Prostate gland (tissue), 2 donors: ENCODE results near the gene DMRTA1. TPM values are rescaled to one million over a fixed set of nuclear protein-coding genes. Genes with fewer than 3 reads are reported as not detected.

Experiments
- DNase-seq: peaks from one replicate; pipeline ENCODE4 v3.0.0-alpha.2; 2019; ENCODE audit warnings: low spot score
- H3K27ac ChIP-seq, 2 donors: fragments of 200-600 bp; sonication (generic); 2 replicates each; pipeline ENCODE4 v1.5.1; 2017 to 2019
- H3K27me3 ChIP-seq: fragments of 200-600 bp; sonication (generic); replicated peaks from 2 replicates; pipeline ENCODE4 v1.5.1; 2019; ENCODE audit not compliant: insufficient read depth
- H3K36me3 ChIP-seq, 2 donors: fragments of 200-600 bp; sonication (generic); 1 replicate in 1 of 2; 2 replicates in 1 of 2; pipeline versions ENCODE4 v1.5.1 to v1.8.1; 2017 to 2019
- H3K4me1 ChIP-seq: fragments of 200-600 bp; sonication (generic); replicated peaks from 2 replicates; pipeline ENCODE4 v1.5.1; 2019
- H3K4me3 ChIP-seq, 2 donors: fragments of 200-600 bp; sonication (generic); 2 replicates each; pipeline ENCODE4 v1.5.1; 2017 to 2019
- H3K9me3 ChIP-seq: fragments of 200-600 bp; sonication (generic); 2 replicates; pipeline ENCODE4 v1.5.1; 2017
- POLR2A ChIP-seq: fragments of 450-650 bp; IDR thresholded peaks from one replicate; pipeline ENCODE4 v1.6.1; 2016; ENCODE audit warnings: antibody characterized with exemption, mild to moderate bottlenecking
- POLR2AphosphoS5 ChIP-seq: sonication (generic); formaldehyde crosslinking; IDR thresholded peaks from one replicate; pipeline ENCODE4 v1.6.1; 2017; ENCODE audit warnings: antibody characterized with exemption
- WGBS: methylation state at CpG from one replicate; pipeline ENCODE4 v1.1.5; 2018; 5-methylcytosine and 5-hydroxymethylcytosine counted together
- intact Hi-C: fragments of 100-400 bp; cut with DNase I; formaldehyde crosslinking; loops from one replicate; pipeline ENCODE4 v1.14.2; 2022
- total RNA-seq, 2 donors: library from RNA; depleted of rRNA; stranded (reverse); fragments of >200 nt; gene quantifications; one replicate each; pipeline ENCODE4 v1.1.0, GENCODE V29; 2016
- TF ChIP-seq, protein P1 (sequence below), 4 experiments: fragments of 200-600 bp in 2 of 4; fragments of 450-650 bp in 2 of 4; sonication (generic) in 2 of 4; IDR thresholded peaks; 1 replicate in 3 of 4; 2 replicates in 1 of 4; pipeline ENCODE4 v1.5.1; 2016 to 2019; ENCODE audit warnings: antibody characterized with exemption in 4 of 4, mild to moderate bottlenecking in 2 of 4, moderate library complexity in 2 of 4

Gene DMRTA1, protein sequence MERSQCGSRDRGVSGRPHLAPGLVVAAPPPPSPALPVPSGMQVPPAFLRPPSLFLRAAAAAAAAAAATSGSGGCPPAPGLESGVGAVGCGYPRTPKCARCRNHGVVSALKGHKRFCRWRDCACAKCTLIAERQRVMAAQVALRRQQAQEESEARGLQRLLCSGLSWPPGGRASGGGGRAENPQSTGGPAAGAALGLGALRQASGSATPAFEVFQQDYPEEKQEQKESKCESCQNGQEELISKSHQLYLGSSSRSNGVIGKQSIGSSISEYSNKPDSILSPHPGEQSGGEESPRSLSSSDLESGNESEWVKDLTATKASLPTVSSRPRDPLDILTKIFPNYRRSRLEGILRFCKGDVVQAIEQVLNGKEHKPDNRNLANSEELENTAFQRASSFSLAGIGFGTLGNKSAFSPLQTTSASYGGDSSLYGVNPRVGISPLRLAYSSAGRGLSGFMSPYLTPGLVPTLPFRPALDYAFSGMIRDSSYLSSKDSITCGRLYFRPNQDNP
- 1 to 10 TPM; 1.6 to 5.5 TPM for total RNA-seq

DNA sequence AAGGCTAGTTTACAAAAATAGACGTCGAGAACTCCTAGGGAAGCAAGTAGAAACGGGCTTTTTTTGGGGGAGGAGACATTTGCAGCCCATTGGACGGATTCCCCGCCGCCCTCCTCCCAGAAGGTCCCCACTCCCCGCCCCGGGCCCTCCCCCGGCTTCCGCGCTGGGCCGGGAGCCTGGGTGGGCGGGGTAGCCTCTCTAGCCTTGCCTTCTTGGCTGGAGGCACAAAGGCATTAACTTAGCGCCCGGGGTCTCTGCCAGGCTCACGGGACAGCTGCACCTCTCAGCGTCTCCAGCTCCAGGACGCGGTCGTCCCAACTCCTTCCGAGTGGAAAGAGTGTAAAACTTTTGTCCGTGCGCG, at the start of gene DMRTA1:
DMRTA1 (plus strand) TSS at position 236 of the 361 bp plus-strand sequence. CDS start 242 bp downstream, outside the sequence.
- peaks cover 2% of the 10 kb centered on the region for H3K4me1 ChIP-seq
- peak; percentile 87 for DNase-seq
- intact Hi-C loops, result no loop called here
- H3K4me3 ChIP-seq, result peak within 1 kb of the TSS; percentile 69 to 78
- H3K27me3 ChIP-seq, result no peaks in the 10 kb centered on the region
- no peaks in the 10 kb centered on the region for H3K36me3 ChIP-seq
- WGBS, result under 1% methylated on average over 24 of the region's 24 CpGs
- H3K9me3 ChIP-seq, result no peaks in the 10 kb centered on the region
- TF ChIP-seq POLR2A (peak; percentile 54), POLR2AphosphoS5 (peak; percentile 77)
- TF ChIP-seq, protein P1, sequence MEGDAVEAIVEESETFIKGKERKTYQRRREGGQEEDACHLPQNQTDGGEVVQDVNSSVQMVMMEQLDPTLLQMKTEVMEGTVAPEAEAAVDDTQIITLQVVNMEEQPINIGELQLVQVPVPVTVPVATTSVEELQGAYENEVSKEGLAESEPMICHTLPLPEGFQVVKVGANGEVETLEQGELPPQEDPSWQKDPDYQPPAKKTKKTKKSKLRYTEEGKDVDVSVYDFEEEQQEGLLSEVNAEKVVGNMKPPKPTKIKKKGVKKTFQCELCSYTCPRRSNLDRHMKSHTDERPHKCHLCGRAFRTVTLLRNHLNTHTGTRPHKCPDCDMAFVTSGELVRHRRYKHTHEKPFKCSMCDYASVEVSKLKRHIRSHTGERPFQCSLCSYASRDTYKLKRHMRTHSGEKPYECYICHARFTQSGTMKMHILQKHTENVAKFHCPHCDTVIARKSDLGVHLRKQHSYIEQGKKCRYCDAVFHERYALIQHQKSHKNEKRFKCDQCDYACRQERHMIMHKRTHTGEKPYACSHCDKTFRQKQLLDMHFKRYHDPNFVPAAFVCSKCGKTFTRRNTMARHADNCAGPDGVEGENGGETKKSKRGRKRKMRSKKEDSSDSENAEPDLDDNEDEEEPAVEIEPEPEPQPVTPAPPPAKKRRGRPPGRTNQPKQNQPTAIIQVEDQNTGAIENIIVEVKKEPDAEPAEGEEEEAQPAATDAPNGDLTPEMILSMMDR (IDR thresholded peaks at IDR 0.05), result no peak
- peak within 1 kb of the TSS; percentile 91 to 94 for H3K27ac ChIP-seq

DNA sequence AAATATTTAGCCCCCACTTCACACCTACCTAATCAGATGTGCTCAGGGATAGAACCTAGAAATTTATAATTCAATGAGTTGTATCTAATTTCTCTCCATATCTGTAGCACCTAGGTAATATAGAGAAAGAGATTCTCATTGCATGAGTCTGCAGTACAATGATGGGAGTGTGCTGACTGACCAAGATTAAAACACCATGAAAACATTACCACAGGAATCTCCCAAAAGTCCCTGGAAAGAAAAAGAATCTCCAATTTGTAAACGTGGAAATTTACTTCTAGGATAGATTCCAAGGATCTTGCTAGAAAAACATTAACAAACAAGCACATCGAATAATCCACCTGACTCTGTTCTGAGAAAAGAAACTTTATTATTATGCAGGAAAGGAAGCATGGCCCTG, 45.0 kb upstream of the DMRTA1 start:
- H3K27me3 ChIP-seq, result no peaks in the 10 kb centered on the region
- H3K9me3 ChIP-seq, result no peaks in the 10 kb centered on the region
- DNase-seq, result no peak
- TF ChIP-seq, protein P1 (IDR thresholded peaks at IDR 0.05), result no peak
- TF ChIP-seq POLR2AphosphoS5, result no peak
- TF ChIP-seq POLR2A, result no peak
- H3K36me3 ChIP-seq, result no peaks in the 10 kb centered on the region
- no peak overlapping the region for H3K4me3 ChIP-seq
- no peaks in the 10 kb centered on the region for H3K4me1 ChIP-seq
- H3K27ac ChIP-seq, result no peak overlapping the region
- WGBS, result 41% methylated on average over 2 of the region's 2 CpGs
- intact Hi-C loops, result no loop called here

DNA sequence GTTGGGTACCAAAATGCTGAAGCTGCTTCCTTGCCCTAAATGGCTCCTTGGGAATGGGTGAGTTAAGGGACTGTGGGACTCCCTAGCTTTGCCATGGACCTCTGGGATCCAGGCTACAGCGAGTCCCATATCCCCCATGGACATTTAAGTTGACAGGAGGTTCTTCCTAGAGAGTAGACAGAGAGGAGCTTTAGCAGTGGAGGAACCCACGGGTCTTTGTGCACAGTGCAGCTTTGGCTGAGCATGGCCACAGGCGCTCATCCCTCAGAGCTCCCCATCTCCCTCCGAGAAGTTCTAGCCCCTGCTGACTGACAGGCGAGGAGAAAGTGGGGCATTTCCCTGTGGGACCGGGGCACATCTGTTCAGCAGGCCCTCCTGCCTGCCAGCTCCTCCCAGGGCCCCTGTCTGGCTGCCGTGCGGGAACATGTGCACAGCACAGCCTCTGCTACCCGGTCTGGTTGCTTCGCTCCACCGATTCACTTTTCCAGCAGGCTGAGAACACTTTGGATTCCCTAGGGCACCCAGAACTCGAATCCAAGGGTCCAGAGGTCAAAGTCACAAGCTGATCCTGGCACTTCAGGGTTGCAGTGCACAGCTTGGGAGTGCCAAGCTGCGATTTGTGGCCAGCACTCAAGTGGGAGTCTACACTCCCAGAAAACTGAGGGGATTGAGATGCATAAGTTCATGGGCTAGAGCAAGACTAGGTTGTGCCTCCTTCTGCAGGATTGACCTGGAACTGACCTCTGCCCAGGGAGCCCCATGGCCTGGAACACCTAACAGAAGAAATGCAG, 40.6 kb upstream of the DMRTA1 start:
- H3K27ac ChIP-seq, result no peak overlapping the region
- H3K4me3 ChIP-seq, result no peak overlapping the region
- H3K9me3 ChIP-seq, result no peaks in the 10 kb centered on the region
- H3K4me1 ChIP-seq, result no peaks in the 10 kb centered on the region
- 85% methylated on average over 12 of the region's 13 CpGs for WGBS
- no peaks in the 10 kb centered on the region for H3K36me3 ChIP-seq
- H3K27me3 ChIP-seq, result no peaks in the 10 kb centered on the region
- intact Hi-C loops, result no loop called here
- no peak for DNase-seq
- TF ChIP-seq POLR2A (no peak), POLR2AphosphoS5 (no peak)
- TF ChIP-seq, protein P1 (IDR thresholded peaks at IDR 0.05), result no peak

DNA sequence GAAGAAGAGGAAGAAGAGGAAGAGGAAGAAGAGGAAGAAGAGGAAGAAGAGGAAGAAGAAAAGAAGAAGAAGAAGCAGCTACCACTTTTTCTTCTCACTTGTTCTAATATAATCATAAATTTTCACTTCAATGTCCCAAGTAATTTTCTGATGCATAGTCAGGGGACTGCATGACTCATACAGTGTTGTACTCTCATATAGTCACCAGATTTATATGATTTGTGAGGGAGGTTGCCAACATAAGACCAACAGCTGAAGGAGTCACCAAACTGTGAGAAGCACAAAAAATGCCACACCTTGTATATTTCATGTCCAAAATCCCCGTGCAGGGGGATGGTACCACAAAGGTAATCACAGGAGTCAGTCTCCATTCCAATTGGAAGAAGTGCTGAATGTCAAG, 32.7 kb upstream of the DMRTA1 start:
- TF ChIP-seq POLR2A, result no peak
- TF ChIP-seq, protein P1 (IDR thresholded peaks at IDR 0.05), result no peak
- H3K27ac ChIP-seq, result no peak overlapping the region
- no peak for DNase-seq
- no peak overlapping the region for H3K4me3 ChIP-seq
- WGBS, result 72% methylated on average over 1 of the region's 1 CpG
- H3K9me3 ChIP-seq, result no peaks in the 10 kb centered on the region
- no peaks in the 10 kb centered on the region for H3K4me1 ChIP-seq
- intact Hi-C loops, result no loop called here
- H3K36me3 ChIP-seq, result no peaks in the 10 kb centered on the region
- no peaks in the 10 kb centered on the region for H3K27me3 ChIP-seq
